Omental fat pad (tissue), 4 donors: ENCODE data around the gene ZIC5. TPM values are rescaled to one million over a fixed set of nuclear protein-coding genes. Genes with fewer than 3 reads are reported as not detected.

Source experiments
- ATAC-seq: fragments of 150-250 bp; one replicate; pipeline ENCODE4 v1.9.1; 2016; ENCODE audit warnings: mild to moderate bottlenecking, moderate library complexity; ENCODE audit not compliant: low FRiP score
- DNase-seq: peaks from one replicate; pipeline ENCODE4 v3.0.0-alpha.2; 2019; ENCODE audit warnings: low spot score
- total RNA-seq, 4 donors: library from RNA; depleted of rRNA; stranded (reverse); fragments of >200 nt; gene quantifications; one replicate each; pipeline ENCODE4 v1.1.0, GENCODE V29; 2016
- TF ChIP-seq, protein P1 (sequence below), 3 donors: fragments of 450-650 bp; IDR thresholded peaks; one replicate each; pipeline ENCODE4 v1.5.1; 2016 to 2017; ENCODE audit warnings: antibody characterized with exemption in 3 of 3, mild to moderate bottlenecking in 3 of 3, moderate library complexity in 2 of 3

ZIC5 gene
- total RNA-seq, 4 donors from 2014 or later: not detected

DNA sequence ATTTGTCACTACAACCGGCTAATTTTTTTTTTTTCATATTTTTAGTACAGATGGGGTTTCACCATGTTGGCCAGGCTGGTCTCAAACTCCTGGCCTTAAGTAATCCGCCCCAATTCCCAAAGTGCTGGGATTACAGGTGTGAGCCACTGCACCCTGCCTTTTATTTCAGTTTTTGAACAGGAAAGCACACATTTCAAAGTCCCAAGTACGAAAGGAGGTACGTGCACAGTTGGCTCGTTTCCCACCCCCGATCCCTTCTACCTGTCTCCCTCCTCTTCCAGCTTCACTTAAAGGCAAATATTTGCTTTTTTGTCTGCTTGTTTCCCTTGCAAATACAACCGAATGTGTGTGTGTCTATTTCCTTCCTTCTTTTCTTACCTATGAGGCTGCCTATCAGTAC lies 30.5 kb downstream of the ZIC5 start:
- TF ChIP-seq, protein P1, sequence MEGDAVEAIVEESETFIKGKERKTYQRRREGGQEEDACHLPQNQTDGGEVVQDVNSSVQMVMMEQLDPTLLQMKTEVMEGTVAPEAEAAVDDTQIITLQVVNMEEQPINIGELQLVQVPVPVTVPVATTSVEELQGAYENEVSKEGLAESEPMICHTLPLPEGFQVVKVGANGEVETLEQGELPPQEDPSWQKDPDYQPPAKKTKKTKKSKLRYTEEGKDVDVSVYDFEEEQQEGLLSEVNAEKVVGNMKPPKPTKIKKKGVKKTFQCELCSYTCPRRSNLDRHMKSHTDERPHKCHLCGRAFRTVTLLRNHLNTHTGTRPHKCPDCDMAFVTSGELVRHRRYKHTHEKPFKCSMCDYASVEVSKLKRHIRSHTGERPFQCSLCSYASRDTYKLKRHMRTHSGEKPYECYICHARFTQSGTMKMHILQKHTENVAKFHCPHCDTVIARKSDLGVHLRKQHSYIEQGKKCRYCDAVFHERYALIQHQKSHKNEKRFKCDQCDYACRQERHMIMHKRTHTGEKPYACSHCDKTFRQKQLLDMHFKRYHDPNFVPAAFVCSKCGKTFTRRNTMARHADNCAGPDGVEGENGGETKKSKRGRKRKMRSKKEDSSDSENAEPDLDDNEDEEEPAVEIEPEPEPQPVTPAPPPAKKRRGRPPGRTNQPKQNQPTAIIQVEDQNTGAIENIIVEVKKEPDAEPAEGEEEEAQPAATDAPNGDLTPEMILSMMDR (IDR thresholded peaks at IDR 0.05): no peak
- no peak for DNase-seq
- ATAC-seq: no peak

DNA sequence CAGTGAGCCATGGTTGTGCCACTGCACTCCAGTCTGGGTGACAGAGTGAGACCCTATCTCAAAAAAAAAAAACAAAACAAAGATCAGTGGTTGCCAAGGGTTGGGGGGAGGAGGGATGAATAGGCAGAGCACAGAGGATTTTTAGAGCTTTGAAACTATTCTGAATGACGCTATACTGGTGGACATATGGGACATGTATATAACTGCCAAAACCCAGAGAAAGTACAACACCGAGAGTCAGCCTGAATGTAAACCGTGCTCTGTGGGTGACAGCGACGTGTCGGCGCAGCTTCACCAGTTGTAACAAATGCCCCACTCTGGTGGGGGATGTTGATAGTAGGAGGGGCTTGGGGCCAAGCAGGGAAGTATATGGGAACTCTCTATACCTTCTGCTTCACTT lies 32.9 kb downstream of the ZIC5 start:
- ATAC-seq (no peak), DNase-seq (no peak)

DNA sequence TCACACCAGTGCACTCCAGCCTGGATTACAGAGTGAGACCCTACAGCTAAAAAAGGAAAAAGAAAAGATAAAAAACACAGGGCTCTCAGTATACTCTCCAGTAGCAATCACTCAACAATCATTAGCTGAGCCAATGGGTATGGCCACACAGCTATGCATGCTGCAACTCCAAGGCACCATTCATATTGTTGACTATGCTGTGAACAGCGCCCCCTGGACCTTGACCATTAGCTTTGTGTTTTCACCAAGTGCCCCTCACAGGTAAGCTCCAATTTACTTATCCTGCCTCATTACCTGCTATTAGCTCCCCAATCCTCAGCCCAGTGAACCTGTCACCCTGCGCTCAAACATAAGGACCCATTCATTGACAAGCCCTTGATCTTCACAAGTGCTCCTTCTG lies 35.8 kb downstream of the ZIC5 start:
- DNase-seq (no peak), ATAC-seq (no peak)
- TF ChIP-seq, protein P1 (IDR thresholded peaks at IDR 0.05): no peak

More for the DNA sequence above, 32.9 kb downstream of the ZIC5 start:
- TF ChIP-seq, protein P1 (IDR thresholded peaks at IDR 0.05): no peak

DNA sequence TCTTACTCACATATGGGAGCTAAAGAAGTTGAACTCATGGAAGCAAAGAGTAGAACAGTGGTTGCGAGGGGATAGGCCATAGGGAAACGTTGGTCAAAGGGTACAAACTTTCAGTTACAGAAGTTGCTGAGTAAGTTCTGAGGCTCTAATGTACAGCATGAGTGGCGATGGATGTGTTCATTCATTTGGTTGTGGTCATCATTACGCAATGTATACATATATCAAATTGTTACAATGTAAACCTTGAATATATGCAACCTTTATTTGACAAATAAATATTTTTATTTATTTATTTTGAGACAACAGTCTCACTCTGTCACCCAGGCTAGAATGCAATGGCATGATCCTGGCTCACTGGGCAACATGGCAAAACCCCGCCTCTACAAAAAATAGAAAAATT lies 38.7 kb downstream of the ZIC5 start:
- no peak for DNase-seq

DNA sequence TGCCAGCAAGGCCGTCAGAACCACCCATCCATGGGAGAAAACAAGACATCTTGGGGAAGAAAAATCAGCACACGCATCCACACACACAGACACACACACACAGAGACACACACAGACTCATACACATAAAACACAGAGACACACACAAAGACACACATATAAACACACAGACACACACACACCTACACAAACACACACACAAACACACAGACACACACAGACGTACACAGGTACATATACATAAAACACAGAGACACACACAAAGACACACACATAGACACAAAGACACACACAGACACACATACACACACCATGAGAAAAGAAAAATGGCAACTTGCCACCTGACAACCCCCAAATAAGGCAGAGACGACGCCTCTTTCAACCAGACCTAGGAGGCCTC lies 40.6 kb downstream of the ZIC5 start:
- DNase-seq (no peak), ATAC-seq (no peak)
- TF ChIP-seq, protein P1 (IDR thresholded peaks at IDR 0.05): no peak

More for the DNA sequence above, 38.7 kb downstream of the ZIC5 start:
- TF ChIP-seq, protein P1 (IDR thresholded peaks at IDR 0.05): no peak
- no peak for ATAC-seq

DNA sequence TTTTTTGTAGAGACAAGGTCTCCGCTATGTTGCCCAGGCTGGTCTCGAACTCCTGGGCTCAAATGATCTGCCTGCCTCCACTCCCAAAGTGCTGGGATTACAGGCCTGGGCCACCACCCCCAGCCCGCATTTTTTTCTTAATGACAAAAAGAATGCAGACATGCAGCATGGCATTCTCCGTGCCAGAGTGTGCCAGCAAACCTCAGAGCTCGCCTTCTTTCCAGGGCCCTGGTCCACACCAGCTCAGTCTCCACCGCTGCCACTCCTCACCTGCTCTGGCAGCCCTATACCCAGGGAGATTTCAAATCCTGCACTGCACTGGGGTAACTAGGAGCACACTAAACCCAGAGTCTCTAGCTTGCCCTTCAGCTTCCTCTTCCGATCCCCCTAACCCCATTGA lies 41.7 kb downstream of the ZIC5 start:
- ATAC-seq: no peak
- no peak for DNase-seq
- TF ChIP-seq, protein P1 (IDR thresholded peaks at IDR 0.05): no peak

DNA sequence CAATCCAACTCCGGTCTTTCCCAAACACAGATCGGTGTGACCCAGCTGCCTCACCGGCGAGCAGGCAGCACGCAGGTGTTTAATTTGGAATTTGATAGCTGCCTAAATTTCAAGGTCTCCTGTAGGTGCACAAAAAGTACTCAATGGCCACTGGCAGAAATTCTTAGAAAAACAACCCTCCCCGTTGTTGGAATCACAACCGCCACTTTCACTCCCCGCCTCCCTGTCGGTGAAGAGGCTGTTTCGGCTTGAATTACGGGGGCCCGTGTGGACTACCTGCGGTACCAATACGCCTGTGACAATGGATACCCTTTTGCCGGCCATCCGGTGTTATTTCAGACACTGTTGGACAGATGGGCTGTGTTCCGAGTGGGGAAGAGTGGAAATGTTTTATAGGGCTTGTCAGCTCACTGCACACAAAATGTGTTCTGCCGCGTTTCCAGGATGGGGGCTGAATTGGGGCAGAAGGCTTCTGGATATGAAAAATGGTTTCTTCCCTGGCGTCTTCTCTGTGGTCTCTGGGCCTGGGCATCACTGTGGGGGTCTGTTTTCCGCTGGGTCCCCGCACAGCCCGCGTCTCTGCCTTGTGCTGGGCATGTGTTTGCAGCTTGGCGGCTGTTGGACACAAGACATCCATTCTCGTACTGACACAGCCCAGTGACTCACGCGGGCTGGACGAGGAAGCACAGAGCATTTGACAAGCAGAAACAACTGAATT lies 45.4 kb downstream of the ZIC5 start:
- ATAC-seq (no peak), DNase-seq (no peak)
- TF ChIP-seq, protein P1 (IDR thresholded peaks at IDR 0.05): no peak
